SK-N-SH treated with all-trans-retinoic acid at 6 μM for 48 hours (cell line): ENCODE results near the gene FBXO17.

Source experiments
- ZNF8 ChIP-seq: fragments of 450-650 bp; formaldehyde crosslinking; IDR thresholded peaks from 2 replicates; pipeline ENCODE4 v1.5.0; 2020; ENCODE audit warnings: mild to moderate bottlenecking, moderate library complexity
- TF ChIP-seq, protein P1 (sequence below): fragments of 250-450 bp; sonication (Bioruptor Pico); IDR thresholded peaks from 2 replicates; pipeline ENCODE4 v1.5.0; 2020; ENCODE audit warnings: mild to moderate bottlenecking, moderate library complexity
- TF ChIP-seq, protein P2 (sequence below): fragments of 250-450 bp; sonication (Bioruptor Pico); IDR thresholded peaks from 2 replicates; pipeline ENCODE4 v1.5.1; 2021; ENCODE audit warnings: mild to moderate bottlenecking, moderate library complexity

DNA sequence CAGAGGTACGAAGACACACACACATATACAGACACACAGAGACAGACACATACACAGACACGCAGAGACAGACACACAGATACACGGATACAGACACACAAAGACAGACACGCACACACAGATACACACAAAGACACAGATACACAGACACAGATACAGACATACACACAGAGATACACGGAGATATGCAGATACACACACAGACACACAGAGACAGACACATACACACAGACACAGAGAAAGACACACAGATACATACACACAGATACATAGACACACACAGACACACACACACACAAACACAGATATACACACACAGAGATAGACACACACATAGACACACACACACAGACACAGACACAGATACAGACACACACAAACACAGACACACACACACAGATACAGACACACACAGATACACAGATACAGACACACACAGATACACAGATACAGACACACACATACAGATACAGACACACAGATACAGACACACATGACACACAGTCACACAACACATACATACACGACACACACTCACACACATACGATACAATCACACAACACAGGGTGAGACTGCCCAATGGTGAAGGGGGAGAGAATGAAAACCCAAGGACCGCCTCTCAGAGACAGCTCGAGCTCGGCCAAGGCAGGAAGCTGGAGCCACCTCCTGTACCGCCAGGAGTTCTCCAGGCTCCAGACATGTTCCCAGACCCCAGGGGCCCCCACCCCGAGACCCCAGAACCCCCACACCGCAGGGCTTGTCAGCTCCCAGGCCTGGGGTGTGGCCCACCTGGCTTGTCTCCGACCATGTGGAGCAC lies 54.7 kb downstream of the FBXO17 start:
- TF ChIP-seq, protein P1, sequence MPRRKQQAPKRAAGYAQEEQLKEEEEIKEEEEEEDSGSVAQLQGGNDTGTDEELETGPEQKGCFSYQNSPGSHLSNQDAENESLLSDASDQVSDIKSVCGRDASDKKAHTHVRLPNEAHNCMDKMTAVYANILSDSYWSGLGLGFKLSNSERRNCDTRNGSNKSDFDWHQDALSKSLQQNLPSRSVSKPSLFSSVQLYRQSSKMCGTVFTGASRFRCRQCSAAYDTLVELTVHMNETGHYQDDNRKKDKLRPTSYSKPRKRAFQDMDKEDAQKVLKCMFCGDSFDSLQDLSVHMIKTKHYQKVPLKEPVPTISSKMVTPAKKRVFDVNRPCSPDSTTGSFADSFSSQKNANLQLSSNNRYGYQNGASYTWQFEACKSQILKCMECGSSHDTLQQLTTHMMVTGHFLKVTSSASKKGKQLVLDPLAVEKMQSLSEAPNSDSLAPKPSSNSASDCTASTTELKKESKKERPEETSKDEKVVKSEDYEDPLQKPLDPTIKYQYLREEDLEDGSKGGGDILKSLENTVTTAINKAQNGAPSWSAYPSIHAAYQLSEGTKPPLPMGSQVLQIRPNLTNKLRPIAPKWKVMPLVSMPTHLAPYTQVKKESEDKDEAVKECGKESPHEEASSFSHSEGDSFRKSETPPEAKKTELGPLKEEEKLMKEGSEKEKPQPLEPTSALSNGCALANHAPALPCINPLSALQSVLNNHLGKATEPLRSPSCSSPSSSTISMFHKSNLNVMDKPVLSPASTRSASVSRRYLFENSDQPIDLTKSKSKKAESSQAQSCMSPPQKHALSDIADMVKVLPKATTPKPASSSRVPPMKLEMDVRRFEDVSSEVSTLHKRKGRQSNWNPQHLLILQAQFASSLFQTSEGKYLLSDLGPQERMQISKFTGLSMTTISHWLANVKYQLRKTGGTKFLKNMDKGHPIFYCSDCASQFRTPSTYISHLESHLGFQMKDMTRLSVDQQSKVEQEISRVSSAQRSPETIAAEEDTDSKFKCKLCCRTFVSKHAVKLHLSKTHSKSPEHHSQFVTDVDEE (CRISPR knock-in tag): no peak
- TF ChIP-seq, protein P2, sequence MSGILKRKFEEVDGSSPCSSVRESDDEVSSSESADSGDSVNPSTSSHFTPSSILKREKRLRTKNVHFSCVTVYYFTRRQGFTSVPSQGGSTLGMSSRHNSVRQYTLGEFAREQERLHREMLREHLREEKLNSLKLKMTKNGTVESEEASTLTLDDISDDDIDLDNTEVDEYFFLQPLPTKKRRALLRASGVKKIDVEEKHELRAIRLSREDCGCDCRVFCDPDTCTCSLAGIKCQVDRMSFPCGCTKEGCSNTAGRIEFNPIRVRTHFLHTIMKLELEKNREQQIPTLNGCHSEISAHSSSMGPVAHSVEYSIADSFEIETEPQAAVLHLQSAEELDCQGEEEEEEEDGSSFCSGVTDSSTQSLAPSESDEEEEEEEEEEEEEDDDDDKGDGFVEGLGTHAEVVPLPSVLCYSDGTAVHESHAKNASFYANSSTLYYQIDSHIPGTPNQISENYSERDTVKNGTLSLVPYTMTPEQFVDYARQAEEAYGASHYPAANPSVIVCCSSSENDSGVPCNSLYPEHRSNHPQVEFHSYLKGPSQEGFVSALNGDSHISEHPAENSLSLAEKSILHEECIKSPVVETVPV (CRISPR knock-in tag): no peak
- no peak for TF ChIP-seq ZNF8 (CRISPR knock-in tag)
